LNCaP clone FGC (cell line): Measurements from ENCODE around the gene SDK2.
A peak's percentile ranks its signal among the peaks of the same experiment; 100 is the strongest.

ENCODE experiments used
- DNase-seq: peaks from one replicate; pipeline ENCODE4 v3.0.0-alpha.2; 2011; ENCODE audit warnings: low read depth
- H3K4me3 ChIP-seq: 2 replicates; pipeline ENCODE4 v1.5.1; 2011; ENCODE audit warnings: mild to moderate bottlenecking, low read depth, low read length, control low read depth
- TF ChIP-seq, protein P1 (sequence below): IDR thresholded peaks from 2 replicates; pipeline ENCODE4 v1.5.1; 2012; ENCODE audit warnings: mild to moderate bottlenecking; ENCODE audit not compliant: control insufficient read depth, insufficient read depth; ENCODE audit errors: extremely low read depth

SDK2 gene

DNA sequence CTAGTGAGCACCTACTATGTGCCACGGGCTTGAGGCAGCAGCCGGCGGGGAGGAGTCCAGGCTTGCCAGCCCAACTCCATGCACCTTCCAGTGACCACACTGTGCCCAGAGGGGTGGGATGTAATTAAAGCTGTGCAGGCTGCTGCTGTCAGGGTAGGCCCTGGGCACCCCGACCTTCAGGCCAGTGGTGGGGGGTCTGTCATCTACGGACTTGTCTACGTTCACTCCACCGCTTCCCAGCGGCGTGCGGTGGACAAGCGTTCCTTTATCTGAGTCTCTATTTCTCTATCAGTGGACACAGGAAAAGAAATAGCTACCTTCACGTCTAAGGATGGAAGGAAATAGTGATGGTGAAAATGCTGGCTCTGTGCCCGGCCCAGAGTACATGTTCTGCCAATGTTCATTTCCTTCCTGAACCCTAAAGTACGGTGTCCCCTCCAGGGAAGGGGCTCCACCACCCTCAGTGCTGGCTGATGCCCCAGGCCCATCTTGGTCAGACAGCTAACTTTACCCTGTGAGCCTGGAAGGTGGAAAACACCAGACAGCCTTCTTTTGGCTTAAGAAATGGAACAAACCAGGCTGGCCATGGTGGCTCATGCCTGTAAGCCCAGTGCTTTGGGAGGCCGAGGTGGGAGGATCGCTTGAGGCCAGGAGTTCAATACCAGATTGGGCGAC is 135.2 kb downstream of the SDK2 start:
- H3K4me3 ChIP-seq: no peak overlapping the region
- TF ChIP-seq, protein P1, sequence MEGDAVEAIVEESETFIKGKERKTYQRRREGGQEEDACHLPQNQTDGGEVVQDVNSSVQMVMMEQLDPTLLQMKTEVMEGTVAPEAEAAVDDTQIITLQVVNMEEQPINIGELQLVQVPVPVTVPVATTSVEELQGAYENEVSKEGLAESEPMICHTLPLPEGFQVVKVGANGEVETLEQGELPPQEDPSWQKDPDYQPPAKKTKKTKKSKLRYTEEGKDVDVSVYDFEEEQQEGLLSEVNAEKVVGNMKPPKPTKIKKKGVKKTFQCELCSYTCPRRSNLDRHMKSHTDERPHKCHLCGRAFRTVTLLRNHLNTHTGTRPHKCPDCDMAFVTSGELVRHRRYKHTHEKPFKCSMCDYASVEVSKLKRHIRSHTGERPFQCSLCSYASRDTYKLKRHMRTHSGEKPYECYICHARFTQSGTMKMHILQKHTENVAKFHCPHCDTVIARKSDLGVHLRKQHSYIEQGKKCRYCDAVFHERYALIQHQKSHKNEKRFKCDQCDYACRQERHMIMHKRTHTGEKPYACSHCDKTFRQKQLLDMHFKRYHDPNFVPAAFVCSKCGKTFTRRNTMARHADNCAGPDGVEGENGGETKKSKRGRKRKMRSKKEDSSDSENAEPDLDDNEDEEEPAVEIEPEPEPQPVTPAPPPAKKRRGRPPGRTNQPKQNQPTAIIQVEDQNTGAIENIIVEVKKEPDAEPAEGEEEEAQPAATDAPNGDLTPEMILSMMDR: no peak
- no peak for DNase-seq

DNA sequence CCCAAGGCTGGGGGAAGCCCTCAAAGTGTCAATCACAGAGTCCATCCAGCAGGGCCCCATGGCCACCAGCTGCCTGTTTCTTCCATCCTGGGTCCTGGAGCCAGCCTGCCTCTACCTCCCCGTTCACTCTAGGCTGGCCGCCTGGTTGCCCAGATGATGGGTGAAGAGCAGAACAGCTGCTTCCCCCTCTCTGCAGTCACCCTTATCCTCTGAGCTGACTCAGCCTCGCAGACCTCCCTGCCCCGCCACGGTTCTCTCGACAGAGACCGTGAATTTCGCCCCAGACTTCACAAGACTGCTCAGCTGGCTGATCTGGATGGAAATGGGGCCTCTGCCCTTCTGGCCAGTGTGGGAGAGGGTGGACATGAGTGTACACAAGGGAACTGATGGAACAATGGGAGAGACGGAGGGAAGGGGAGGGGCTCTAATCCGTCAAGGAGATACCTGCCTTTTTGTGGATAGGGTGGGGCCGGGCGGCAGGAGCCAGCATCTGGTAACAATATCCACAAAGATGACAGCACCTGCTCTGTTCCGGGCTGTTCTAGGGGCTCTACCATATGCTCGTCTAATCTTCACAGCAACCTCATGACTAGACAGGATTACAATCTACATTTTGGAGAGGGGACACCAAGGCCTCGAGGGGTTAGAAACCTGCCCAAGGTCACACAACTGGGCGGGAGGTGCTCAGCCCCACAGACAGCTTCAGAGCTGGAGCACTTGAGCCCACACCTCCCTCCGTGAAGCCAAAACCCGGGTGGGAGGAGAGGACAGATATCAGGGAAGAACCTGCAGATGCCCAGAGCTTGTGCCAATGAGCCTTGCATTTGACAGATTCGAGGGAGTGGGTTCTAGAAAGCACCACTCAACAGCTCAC is 136.0 kb downstream of the SDK2 start:
- no peak overlapping the region for H3K4me3 ChIP-seq
- no peak for DNase-seq
- TF ChIP-seq, protein P1: no peak

DNA sequence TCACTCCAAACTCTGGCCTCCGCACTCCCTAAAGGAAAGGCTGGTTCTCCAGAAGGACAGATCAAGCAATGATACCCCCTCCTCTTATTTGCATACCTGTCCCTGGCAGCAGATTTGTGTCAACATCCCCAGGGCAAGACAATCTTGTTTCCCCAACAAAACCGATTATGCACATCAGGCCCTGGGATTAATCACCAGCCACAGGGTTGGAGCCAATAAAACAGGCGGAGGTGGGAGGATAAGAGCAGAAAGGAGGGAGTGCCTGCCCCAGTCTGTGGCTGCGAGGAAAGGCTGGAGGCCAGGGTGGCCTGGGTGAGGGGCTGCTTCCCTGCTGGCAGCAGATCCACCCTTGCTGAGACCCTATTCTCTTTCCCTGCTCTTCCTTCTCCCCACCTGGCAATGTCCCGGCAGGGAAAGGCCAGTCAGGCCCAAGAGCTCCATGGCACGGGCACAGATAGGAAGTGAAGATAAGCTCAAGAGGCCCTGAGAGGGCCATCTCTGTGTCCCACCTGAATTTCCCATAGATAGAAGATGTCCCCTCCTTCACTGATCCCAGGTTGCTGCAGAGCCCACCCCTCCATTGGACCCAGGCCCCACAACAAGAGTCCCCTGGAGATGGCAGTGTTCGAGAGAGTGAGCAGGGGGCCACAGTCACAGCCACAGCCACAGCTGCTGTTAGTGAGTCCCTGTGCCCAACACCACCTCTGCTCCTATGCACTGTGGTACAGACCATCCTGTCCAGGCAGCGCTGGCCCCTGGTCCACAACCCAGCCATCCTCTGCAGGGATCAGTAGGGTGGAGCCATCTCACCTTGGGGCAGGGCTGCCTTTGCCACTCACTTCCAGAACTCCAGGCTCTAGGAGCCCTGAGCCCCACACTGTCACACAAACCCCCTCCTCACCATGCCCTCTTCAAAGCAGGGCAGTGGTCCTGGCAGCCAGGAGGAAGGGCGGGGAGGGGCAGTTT is 137.5 kb downstream of the SDK2 start:
- DNase-seq: peak; percentile 50
- TF ChIP-seq, protein P1: no peak
- H3K4me3 ChIP-seq: no peak overlapping the region

DNA sequence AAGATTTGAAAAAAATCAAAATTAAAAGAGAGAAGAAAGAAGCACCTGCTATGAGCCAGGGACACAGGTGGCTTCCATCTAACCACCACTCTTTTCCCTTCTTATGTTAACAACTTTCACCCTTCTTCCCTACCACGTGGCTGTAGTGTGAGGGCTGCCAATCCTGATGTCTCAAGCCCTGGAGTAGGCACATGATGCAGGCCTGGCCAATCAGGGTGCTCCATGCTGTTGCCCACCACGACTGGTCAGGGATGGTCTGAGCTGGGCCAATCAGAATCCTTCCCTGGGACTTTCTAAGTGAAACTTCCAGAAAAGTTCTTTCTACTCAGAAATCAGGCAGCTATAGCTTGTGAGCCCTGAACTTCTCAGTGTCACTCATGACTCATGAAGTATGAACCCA is 140.7 kb downstream of the SDK2 start:
- no peak overlapping the region for H3K4me3 ChIP-seq
- DNase-seq: no peak
- TF ChIP-seq, protein P1: no peak

DNA sequence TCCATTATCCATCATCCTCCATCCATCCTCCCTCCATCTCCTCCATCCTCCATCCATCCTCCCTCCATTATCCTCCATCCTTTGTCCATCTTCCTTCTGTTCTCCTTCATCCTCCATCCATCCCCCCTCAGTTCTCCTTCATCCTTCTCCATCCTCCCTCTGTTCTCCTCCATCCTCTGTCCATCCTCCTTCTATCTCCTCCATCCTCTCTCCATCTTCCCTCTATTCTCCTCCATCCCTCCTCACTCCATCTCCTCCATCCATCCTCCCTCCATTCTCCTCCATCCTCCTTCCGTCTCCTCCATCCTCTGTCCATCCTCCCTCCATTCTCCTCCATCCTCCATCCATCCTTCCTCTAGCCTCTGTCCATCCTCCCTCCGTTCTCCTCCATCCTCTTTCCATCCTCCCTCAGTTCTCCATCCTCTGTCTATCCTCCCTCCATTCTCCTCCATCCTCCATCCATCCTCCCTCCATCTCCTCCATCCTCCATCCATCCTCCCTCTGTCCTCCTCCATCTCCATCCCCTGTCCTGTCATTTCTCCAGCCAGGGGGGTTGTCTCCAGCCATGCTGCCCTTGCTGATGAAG is 143.7 kb downstream of the SDK2 start:
- TF ChIP-seq, protein P1: no peak
- DNase-seq: no peak
- H3K4me3 ChIP-seq: no peak overlapping the region

DNA sequence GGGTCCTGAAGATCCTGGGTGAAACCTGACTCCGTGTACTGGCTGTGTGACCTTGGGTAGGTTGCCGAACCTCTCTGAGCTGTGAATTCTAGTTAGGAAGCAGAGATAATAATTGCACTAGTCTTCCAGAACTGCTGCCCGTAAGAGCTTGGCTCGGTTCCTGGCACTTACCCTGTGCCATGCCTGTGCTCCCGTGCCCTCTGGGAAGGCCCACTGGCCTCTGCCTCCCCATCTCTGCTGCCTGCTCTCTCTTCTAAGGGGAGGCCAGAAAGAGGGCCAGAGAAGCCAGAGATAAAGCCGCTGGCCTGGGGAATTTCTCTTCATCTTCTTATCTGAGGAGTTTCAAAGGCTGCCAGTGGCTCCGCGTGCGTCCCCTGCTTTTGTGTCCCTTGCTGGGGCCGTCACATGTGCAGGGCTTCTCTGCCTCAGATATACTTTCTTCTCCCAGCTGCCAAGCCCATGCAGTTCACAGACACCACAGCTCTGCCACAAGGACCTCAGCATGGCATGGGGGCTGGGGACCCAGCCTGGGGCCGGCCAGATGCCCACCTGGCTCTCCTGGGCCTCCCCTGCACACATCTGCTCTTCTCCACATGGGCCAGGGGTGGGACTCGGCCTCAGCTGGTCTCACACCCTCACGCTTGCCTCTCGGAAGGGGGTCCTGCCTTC is 145.2 kb downstream of the SDK2 start:
- TF ChIP-seq, protein P1: no peak
- DNase-seq: no peak
- H3K4me3 ChIP-seq: no peak overlapping the region
